Activated naive CD4-positive, alpha-beta T cell treated with anti-CD3 and anti-CD28 coated beads, Interleukin-2, amount 50 U/mL, for 72 hours (primary cell): ENCODE results near the gene FAM32A. TPM values are rescaled to one million over a fixed set of nuclear protein-coding genes. Genes with fewer than 3 reads are reported as not detected.
A peak's percentile ranks its signal among the peaks of the same experiment; 100 is the strongest.

Experiments
- ATAC-seq, 2 donors: fragments of 150-1000 bp; cut with Tn5 transposase; 2 replicates each; pipeline ENCODE4 v1.10.0; 2021; ENCODE audit warnings: mild to moderate bottlenecking in 2 of 2, moderate library complexity in 2 of 2
- DNase-seq, 2 donors: peaks; one replicate each; pipeline ENCODE4 v3.0.0; 2021 to 2022; ENCODE audit warnings: low spot score in 2 of 2
- H3K27ac Mint-ChIP-seq, 2 donors: one replicate each; pipeline ENCODE4 v1.8.0; 2022; ENCODE audit warnings: mild to moderate bottlenecking in 2 of 2, mixed read lengths in 2 of 2
- H3K36me3 Mint-ChIP-seq, 2 donors: one replicate each; pipeline ENCODE4 v1.8.0; 2022; ENCODE audit warnings: mixed read lengths in 2 of 2
- H3K9me3 Mint-ChIP-seq, 2 donors: one replicate each; pipeline ENCODE4 v1.8.0; 2022; ENCODE audit warnings: mixed read lengths in 2 of 2
- total RNA-seq, 2 donors: library from RNA; stranded (reverse); gene quantifications; one replicate each; pipeline ENCODE4 v1.2.3, GENCODE V29; 2022

The FAM32A gene
- total RNA-seq, 2 donors from 2014 or later = 49.9 to 53.2 TPM

GRCh38 chr19:16226184-16226591 lies 41.0 kb downstream of the FAM32A start:
- no peak for ATAC-seq
- Mint-ChIP-seq H3K27ac (peak overlapping the region; percentile 29 to 74), H3K9me3 (peaks cover 1 to 3% of the 10 kb centered on the region in 2 donors), H3K36me3 (peaks cover 21 to 29% of the 10 kb centered on the region in 2 donors)
- DNase-seq = no peak

DNA sequence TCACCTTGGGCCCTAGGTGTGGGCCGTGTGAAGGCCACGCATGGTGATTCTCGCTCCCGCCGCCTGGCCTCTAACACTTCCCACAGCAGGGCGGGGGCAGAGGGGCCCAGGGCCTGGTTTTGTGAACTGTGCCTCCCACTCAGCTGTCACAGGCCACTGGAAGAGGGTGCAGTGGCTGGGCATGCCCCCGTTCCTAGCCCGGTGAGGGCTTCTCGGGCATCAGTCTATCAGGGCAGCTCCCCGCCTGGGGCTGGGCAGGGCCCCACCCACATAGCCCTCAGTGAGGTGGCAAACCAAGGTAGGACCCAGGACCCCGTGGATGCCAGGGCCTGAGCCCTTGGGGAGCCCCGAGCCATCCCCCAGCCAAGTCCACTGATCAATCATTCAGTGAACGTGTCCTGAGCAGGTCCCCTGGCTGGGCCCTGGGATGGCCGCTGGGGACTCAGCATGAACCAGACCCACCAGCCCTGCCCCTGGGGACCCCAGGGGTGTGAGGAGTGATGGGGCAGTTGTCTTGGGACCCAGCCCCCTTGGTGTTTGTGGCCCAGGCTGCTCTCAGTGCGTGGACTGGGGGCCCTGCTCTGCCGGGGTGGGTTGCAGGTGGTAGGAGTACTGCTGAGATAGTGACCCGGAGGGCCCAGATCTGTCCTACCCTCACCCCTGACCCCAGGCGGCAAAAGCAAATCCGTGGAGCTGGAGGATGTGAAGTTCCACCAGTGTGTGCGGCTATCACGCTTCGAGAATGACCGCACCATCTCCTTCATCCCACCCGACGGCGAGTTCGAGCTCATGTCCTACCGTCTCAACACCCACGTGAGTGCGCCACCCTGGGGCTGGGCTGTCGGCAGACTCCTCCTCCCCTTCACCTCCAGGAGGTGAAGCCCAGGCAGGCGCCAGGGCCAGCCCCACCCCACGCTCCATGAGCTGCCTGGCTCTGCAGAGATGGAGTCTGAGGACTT lies 41.9 kb downstream of the FAM32A start:
- ATAC-seq (no peak), DNase-seq (no peak)
- peak overlapping the region in 1 of 2 donors; percentile 59 for H3K27ac Mint-ChIP-seq
- no peaks in the 10 kb centered on the region for H3K9me3 Mint-ChIP-seq
- peaks cover 11 to 26% of the 10 kb centered on the region in 2 donors for H3K36me3 Mint-ChIP-seq

- H3K36me3 Mint-ChIP-seq = peaks cover 3 to 17% of the 10 kb centered on the region in 2 donors
- no peaks in the 10 kb centered on the region for H3K9me3 Mint-ChIP-seq
- peak overlapping the region in 1 of 2 donors; percentile 59 for H3K27ac Mint-ChIP-seq
- DNase-seq (no peak), ATAC-seq (no peak)
Observed at GRCh38 chr19:16227837-16228636, 42.8 kb downstream of the FAM32A start.

DNA sequence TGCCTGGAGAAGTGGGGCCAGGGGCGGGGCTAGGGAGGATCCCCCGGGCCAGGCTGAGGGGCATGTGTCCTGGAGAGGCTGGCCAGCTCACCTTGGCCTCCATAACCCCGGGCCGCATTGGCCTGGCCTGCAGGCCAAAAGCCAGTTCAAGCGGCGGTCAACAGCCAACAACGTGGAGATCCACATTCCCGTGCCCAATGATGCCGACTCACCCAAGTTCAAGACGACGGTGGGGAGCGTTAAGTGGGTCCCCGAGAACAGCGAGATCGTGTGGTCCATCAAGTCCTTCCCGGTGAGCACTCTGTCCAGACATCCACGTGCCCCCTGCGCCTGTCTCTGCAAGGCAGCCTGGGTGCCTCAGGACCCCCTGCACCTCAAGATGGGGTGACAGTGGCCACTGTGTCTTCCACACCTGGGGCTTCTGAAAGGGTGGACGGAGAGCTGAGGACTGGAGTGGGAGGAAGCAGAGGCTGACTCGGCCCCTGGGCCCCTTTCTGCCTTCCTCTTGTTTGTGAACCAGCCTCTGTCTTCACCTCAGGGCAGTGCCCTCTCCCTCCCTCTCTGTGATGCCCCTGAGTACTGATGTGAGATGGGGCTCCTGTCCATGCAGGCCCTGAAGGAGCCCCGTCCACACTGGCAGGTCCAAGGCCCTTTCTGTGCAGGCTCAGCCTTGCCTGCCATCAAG lies 43.6 kb downstream of the FAM32A start:
- Mint-ChIP-seq H3K36me3 (peaks cover 0 to 14% of the 10 kb centered on the region in 2 donors), H3K9me3 (no peaks in the 10 kb centered on the region), H3K27ac (peak overlapping the region; percentile 59 to 68)
- DNase-seq = no peak
- ATAC-seq = peak in 1 of 2 donors; percentile 4

DNA sequence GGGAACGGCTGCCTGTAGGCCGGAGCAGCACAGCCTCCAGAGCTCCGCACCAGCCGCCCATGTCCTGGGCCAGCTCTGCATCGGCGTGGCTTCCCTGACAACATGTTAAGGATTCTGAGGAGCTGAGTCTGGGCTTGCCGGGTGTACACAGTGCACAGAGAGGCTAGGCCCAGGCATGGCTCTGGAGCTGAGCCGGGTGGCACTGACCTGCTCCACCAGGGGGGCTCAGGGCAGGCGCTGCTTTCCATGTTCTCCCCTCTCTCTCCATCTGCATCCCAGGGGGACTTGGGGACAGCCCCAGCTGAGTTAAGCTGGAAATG lies 44.1 kb downstream of the FAM32A start:
- no peaks in the 10 kb centered on the region for H3K9me3 Mint-ChIP-seq
- H3K27ac Mint-ChIP-seq = peak overlapping the region in 1 of 2 donors; percentile 68
- DNase-seq = no peak
- peaks cover 0 to 9% of the 10 kb centered on the region in 2 donors for H3K36me3 Mint-ChIP-seq
- peak in 1 of 2 donors; percentile 45 for ATAC-seq

DNA sequence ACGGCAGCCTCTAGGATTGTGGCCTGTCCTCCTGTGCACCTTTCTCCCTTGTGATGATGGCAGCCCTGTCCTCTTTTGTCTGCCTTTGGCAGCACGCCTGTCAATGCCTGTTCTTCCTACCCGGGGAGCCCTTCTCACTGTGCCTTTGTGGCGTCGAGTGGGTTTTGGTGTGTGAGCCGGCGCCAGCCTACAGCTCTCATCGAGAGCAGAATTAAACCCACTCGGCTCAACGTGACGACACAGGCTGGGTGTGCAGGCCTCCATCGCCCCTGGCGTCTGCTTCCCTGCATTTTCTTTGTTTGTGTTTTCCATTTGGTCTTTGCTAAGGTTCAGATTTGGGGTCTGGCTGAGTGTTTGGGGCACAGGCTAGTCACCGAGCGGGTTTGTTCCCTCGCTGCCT lies 46.9 kb downstream of the FAM32A start:
- no peak for DNase-seq
- Mint-ChIP-seq H3K36me3 (peaks cover 21 to 25% of the 10 kb centered on the region in 2 donors), H3K27ac (no peak overlapping the region), H3K9me3 (peaks cover 8 to 9% of the 10 kb centered on the region in 2 donors)
- ATAC-seq = no peak

- Mint-ChIP-seq H3K9me3 (peaks cover 8 to 9% of the 10 kb centered on the region in 2 donors), H3K36me3 (peaks cover 22 to 25% of the 10 kb centered on the region in 2 donors), H3K27ac (no peak overlapping the region)
- ATAC-seq (no peak), DNase-seq (no peak)
Observed at GRCh38 chr19:16232568-16232967, 47.4 kb downstream of the FAM32A start.

DNA sequence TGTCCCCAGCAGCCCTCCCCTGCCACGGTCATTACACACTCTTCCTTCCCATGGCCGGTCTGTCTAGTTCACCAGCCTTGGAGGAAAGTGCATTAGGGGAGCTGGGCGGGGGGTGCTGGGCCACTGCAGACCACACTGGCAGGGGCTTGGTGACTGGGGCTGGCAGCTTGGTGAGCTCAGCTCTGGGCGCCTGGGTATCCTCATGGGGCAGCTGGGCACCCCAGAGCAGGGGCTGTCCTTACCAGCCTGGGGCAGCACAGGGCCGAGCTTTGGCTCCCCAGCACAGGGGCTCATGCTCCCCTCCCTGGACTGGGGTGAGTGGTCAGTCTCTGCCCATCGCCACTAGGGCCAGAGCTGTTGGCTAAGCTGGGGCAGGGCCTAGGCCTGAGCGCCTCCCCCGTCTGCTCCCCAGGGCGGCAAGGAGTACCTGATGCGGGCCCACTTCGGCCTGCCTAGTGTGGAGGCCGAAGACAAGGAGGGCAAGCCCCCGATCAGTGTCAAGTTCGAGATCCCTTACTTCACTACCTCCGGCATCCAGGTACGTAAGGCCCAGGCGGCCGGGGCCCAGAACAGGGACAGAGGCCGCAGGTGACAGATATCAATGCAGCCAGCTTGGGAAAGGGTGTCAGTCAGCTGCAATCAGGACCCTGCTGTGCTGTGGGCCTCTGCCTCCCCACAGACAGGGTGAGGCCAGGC lies 48.0 kb downstream of the FAM32A start:
- DNase-seq (no peak), ATAC-seq (peak in 1 of 2 donors; percentile 22)
- Mint-ChIP-seq H3K9me3 (peaks cover 8 to 9% of the 10 kb centered on the region in 2 donors), H3K27ac (peak overlapping the region in 1 of 2 donors; percentile 62), H3K36me3 (peaks cover 22 to 25% of the 10 kb centered on the region in 2 donors)

GRCh38 chr19:16233836-16234551 lies 48.8 kb downstream of the FAM32A start:
- Mint-ChIP-seq H3K9me3 (peaks cover 8 to 9% of the 10 kb centered on the region in 2 donors), H3K36me3 (peaks cover 22 to 25% of the 10 kb centered on the region in 2 donors), H3K27ac (peak overlapping the region in 1 of 2 donors; percentile 55)
- no peak for DNase-seq
- no peak for ATAC-seq

GRCh38 chr19:16234552-16235445 lies 49.6 kb downstream of the FAM32A start:
- Mint-ChIP-seq H3K36me3 (peaks cover 22% of the 10 kb centered on the region in 2 donors), H3K9me3 (peaks cover 8 to 9% of the 10 kb centered on the region in 2 donors), H3K27ac (peak overlapping the region; percentile 44 to 67)
- no peak for ATAC-seq
- DNase-seq = no peak

DNA sequence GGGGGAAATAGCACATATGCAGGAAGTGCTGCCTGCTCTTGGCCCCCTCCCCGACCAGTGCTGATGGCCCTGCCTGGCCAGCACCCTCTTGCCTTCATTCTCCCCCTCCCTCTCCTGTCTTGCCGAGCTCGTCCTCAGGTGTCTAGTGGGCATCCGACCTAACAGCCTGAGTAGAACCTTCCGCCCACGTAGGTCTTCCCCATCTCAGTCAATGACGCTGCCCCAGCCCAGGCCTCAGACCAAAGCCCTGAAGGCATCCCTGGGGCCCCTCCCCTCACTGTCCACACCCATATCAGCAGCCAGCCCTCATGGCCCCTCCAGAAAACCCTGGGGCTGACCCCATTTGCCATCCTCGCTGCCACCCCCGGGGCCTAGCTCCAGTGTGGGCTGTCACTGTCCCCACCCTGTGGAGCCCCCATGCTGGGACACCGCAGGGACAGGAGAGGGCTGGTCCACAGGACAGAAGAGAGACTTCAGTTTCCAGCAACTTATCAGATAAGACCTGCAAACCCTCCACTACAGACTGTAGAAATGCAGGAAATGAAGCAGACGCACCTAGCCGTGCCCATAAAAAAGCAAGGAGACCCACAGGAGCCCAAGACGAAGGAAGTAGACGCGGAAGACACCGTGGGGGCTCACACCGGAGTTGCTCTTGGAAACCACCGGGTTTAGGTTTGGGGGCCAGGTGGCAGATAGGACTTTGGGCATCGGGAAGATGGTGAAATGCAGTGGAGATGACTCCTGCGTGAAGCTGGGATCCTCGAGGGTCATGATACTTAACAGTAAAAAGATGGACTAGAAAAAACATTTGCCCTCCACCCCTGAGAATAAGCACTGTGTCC lies 50.8 kb downstream of the FAM32A start:
- DNase-seq (no peak), ATAC-seq (peak in 1 of 2 donors; percentile 17)
- Mint-ChIP-seq H3K27ac (peak overlapping the region; percentile 53 to 67), H3K36me3 (peaks cover 17 to 22% of the 10 kb centered on the region in 2 donors), H3K9me3 (peaks cover 8 to 9% of the 10 kb centered on the region in 2 donors)
